Measurements from ENCODE around the gene TADA3. TPM values are rescaled to one million over a fixed set of nuclear protein-coding genes. Genes with fewer than 3 reads are reported as not detected.

The TADA3 gene
- total and polyA plus RNA-seq, 2 experiments from 2014 or later, result 29.1 to 61.7 TPM

DNA sequence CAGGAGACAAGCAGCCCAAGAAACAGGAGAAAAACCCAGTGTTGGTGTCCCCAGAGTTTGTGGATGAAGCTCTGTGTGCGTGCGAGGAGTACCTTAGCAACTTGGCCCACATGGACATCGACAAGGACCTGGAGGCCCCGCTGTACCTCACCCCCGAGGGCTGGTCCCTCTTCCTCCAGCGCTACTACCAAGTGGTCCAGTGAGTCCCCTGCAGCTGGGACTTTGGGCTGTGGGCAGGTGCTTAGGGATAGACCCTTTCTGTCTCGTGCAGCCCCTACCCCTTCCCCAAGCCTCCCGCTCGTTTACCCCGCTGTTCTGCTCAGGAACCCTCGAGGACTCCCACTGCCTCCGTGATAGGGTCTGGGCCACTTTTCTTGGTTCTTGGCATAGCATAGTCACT lies 28.3 kb upstream of the TADA3 start:
- no peaks in the 10 kb centered on the region for H3K79me2 ChIP-seq (replicated peaks; ENCODE audit: insufficient read depth)
- peaks cover 3% of the 10 kb centered on the region; the same call in 2 of the 3 replicates for H3K4me1 Mint-ChIP-seq
- H3K27ac ChIP-seq (ENCODE audit: low read depth), result no peak overlapping the region
- no peaks in the 10 kb centered on the region for H3F3A ChIP-seq (replicated peaks; ENCODE audit: low read depth)
- H3K27me3 ChIP-seq (ENCODE audit: insufficient read depth), result no peaks in the 10 kb centered on the region
- DNase-seq (ENCODE audit: low spot score) (no peak), ATAC-seq (peak; percentile 13; the same call in 2 of the 3 replicates)
- no peaks in the 10 kb centered on the region for H3K36me3 Mint-ChIP-seq (ENCODE audit: low read depth)
- H3K4me3 ChIP-seq, result no peak overlapping the region
- H3K27ac Mint-ChIP-seq, result no peak overlapping the region
- H3K27me3 Mint-ChIP-seq (ENCODE audit: insufficient read depth, low read depth, poor library complexity), result peaks cover 6% of the 10 kb centered on the region
- no peaks in the 10 kb centered on the region for H3K9me3 Mint-ChIP-seq
- H3K4me3 Mint-ChIP-seq, result no peak overlapping the region
- H3K4me1 ChIP-seq (ENCODE audit: insufficient read depth), result no peaks in the 10 kb centered on the region
- H2AFZ ChIP-seq, result no peak overlapping the region
- no peak overlapping the region for H3K4me2 ChIP-seq
- TF ChIP-seq STAT1 (IDR thresholded peaks at IDR 0.05; ENCODE audit: unreplicated experiment) (no peak), ZNF331 (CRISPR knock-in tag; IDR thresholded peaks at IDR 0.05; ENCODE audit: low read depth) (no peak), JUNB (IDR thresholded peaks at IDR 0.05; ENCODE audit: unreplicated experiment) (no peak), POLR2AphosphoS5 (IDR thresholded peaks at IDR 0.05; ENCODE audit: low read depth) (no peak), EZH2phosphoT487 (IDR thresholded peaks at IDR 0.05; ENCODE audit: unreplicated experiment) (no peak), ZNF114 (CRISPR knock-in tag; IDR thresholded peaks at IDR 0.05) (no peak), NANOG (IDR thresholded peaks at IDR 0.05; ENCODE audit: borderline replicate concordance) (no peak), EZH2 (IDR thresholded peaks at IDR 0.05; ENCODE audit: low read depth, unreplicated experiment) (no peak), CREB1 (CRISPR knock-in tag; IDR thresholded peaks at IDR 0.05; ENCODE audit: low read depth) (no peak)
- TF ChIP-seq, protein P1, sequence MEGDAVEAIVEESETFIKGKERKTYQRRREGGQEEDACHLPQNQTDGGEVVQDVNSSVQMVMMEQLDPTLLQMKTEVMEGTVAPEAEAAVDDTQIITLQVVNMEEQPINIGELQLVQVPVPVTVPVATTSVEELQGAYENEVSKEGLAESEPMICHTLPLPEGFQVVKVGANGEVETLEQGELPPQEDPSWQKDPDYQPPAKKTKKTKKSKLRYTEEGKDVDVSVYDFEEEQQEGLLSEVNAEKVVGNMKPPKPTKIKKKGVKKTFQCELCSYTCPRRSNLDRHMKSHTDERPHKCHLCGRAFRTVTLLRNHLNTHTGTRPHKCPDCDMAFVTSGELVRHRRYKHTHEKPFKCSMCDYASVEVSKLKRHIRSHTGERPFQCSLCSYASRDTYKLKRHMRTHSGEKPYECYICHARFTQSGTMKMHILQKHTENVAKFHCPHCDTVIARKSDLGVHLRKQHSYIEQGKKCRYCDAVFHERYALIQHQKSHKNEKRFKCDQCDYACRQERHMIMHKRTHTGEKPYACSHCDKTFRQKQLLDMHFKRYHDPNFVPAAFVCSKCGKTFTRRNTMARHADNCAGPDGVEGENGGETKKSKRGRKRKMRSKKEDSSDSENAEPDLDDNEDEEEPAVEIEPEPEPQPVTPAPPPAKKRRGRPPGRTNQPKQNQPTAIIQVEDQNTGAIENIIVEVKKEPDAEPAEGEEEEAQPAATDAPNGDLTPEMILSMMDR (conservative IDR thresholded peaks at IDR 0.05; ENCODE audit: low read depth in 2 of 2), result no peak
- TF ChIP-seq, protein P2, sequence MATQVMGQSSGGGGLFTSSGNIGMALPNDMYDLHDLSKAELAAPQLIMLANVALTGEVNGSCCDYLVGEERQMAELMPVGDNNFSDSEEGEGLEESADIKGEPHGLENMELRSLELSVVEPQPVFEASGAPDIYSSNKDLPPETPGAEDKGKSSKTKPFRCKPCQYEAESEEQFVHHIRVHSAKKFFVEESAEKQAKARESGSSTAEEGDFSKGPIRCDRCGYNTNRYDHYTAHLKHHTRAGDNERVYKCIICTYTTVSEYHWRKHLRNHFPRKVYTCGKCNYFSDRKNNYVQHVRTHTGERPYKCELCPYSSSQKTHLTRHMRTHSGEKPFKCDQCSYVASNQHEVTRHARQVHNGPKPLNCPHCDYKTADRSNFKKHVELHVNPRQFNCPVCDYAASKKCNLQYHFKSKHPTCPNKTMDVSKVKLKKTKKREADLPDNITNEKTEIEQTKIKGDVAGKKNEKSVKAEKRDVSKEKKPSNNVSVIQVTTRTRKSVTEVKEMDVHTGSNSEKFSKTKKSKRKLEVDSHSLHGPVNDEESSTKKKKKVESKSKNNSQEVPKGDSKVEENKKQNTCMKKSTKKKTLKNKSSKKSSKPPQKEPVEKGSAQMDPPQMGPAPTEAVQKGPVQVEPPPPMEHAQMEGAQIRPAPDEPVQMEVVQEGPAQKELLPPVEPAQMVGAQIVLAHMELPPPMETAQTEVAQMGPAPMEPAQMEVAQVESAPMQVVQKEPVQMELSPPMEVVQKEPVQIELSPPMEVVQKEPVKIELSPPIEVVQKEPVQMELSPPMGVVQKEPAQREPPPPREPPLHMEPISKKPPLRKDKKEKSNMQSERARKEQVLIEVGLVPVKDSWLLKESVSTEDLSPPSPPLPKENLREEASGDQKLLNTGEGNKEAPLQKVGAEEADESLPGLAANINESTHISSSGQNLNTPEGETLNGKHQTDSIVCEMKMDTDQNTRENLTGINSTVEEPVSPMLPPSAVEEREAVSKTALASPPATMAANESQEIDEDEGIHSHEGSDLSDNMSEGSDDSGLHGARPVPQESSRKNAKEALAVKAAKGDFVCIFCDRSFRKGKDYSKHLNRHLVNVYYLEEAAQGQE (IDR thresholded peaks at IDR 0.05; ENCODE audit: unreplicated experiment), result no peak
- TF ChIP-seq, protein P3, sequence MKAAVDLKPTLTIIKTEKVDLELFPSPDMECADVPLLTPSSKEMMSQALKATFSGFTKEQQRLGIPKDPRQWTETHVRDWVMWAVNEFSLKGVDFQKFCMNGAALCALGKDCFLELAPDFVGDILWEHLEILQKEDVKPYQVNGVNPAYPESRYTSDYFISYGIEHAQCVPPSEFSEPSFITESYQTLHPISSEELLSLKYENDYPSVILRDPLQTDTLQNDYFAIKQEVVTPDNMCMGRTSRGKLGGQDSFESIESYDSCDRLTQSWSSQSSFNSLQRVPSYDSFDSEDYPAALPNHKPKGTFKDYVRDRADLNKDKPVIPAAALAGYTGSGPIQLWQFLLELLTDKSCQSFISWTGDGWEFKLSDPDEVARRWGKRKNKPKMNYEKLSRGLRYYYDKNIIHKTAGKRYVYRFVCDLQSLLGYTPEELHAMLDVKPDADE (IDR thresholded peaks at IDR 0.05), result no peak
- TF ChIP-seq, protein P4, sequence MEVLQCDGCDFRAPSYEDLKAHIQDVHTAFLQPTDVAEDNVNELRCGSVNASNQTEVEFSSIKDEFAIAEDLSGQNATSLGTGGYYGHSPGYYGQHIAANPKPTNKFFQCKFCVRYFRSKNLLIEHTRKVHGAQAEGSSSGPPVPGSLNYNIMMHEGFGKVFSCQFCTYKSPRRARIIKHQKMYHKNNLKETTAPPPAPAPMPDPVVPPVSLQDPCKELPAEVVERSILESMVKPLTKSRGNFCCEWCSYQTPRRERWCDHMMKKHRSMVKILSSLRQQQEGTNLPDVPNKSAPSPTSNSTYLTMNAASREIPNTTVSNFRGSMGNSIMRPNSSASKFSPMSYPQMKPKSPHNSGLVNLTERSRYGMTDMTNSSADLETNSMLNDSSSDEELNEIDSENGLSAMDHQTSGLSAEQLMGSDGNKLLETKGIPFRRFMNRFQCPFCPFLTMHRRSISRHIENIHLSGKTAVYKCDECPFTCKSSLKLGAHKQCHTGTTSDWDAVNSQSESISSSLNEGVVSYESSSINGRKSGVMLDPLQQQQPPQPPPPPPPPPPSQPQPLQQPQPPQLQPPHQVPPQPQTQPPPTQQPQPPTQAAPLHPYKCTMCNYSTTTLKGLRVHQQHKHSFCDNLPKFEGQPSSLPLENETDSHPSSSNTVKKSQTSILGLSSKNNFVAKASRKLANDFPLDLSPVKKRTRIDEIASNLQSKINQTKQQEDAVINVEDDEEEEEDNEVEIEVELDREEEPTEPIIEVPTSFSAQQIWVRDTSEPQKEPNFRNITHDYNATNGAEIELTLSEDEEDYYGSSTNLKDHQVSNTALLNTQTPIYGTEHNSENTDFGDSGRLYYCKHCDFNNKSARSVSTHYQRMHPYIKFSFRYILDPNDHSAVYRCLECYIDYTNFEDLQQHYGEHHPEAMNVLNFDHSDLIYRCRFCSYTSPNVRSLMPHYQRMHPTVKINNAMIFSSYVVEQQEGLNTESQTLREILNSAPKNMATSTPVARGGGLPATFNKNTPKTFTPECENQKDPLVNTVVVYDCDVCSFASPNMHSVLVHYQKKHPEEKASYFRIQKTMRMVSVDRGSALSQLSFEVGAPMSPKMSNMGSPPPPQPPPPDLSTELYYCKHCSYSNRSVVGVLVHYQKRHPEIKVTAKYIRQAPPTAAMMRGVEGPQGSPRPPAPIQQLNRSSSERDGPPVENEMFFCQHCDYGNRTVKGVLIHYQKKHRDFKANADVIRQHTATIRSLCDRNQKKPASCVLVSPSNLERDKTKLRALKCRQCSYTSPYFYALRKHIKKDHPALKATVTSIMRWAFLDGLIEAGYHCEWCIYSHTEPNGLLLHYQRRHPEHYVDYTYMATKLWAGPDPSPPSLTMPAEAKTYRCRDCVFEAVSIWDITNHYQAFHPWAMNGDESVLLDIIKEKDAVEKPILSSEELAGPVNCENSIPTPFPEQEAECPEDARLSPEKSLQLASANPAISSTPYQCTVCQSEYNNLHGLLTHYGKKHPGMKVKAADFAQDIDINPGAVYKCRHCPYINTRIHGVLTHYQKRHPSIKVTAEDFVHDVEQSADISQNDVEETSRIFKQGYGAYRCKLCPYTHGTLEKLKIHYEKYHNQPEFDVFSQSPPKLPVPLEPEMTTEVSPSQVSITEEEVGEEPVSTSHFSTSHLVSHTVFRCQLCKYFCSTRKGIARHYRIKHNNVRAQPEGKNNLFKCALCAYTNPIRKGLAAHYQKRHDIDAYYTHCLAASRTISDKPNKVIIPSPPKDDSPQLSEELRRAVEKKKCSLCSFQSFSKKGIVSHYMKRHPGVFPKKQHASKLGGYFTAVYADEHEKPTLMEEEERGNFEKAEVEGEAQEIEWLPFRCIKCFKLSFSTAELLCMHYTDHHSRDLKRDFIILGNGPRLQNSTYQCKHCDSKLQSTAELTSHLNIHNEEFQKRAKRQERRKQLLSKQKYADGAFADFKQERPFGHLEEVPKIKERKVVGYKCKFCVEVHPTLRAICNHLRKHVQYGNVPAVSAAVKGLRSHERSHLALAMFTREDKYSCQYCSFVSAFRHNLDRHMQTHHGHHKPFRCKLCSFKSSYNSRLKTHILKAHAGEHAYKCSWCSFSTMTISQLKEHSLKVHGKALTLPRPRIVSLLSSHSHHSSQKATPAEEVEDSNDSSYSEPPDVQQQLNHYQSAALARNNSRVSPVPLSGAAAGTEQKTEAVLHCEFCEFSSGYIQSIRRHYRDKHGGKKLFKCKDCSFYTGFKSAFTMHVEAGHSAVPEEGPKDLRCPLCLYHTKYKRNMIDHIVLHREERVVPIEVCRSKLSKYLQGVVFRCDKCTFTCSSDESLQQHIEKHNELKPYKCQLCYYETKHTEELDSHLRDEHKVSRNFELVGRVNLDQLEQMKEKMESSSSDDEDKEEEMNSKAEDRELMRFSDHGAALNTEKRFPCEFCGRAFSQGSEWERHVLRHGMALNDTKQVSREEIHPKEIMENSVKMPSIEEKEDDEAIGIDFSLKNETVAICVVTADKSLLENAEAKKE (CRISPR knock-in tag; IDR thresholded peaks at IDR 0.05), result no peak
- no peaks in the 10 kb centered on the region for H4K20me1 ChIP-seq (replicated peaks; ENCODE audit: insufficient read depth)
- no peaks in the 10 kb centered on the region for H3K36me3 ChIP-seq (ENCODE audit: insufficient read depth)
- H3K9me2 ChIP-seq (ENCODE audit: insufficient read depth), result no peaks in the 10 kb centered on the region

Measured in GM23338 (cell line).